ENCODE measurements around the gene WBP2. TPM values are rescaled to one million over a fixed set of nuclear protein-coding genes. Genes with fewer than 3 reads are reported as not detected.

WBP2 gene
- total and polyA plus RNA-seq, 2 of the 13 experiments (the other 11 are each of a cell fraction or from before 2014, with no cell fraction given) = 29.2 to 29.5 TPM

DNA sequence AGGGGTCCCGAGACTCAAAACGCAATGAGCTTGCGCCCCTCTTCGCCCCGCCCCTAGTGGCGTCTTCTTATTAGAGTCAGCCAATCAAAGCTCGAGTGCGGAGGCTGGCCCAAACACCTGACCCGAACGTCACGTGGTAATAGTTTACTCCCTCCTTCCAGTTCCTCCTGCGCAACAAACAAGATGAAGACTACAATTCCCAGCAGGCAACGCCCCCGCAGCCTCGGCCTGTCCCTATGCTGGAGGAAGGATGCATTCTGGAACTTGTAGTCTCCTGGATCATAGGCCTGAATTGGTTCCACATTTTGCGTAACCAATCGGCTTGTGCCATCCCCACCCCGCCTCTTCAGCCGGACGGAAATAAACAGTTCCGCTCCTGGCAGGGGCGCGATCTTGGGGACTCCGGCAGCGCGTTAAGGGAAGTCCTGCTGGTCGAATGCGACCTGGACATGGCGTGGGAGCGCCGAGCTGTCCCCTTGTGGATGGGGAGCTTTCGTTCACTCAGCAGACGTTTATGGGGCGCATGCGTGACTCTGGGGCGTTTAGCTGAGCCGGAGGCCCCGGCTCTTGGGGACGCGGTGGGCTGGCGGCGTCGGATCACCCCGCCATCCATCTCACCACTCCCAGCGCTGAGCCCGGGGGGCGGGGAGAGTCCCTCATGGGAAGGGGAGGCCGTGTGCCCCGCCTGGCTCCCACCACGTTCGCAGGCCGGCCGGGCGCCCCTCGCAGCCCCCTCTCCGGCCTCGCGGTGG lies at the start of gene WBP2 (continued):
- TF ChIP-seq, protein P1, sequence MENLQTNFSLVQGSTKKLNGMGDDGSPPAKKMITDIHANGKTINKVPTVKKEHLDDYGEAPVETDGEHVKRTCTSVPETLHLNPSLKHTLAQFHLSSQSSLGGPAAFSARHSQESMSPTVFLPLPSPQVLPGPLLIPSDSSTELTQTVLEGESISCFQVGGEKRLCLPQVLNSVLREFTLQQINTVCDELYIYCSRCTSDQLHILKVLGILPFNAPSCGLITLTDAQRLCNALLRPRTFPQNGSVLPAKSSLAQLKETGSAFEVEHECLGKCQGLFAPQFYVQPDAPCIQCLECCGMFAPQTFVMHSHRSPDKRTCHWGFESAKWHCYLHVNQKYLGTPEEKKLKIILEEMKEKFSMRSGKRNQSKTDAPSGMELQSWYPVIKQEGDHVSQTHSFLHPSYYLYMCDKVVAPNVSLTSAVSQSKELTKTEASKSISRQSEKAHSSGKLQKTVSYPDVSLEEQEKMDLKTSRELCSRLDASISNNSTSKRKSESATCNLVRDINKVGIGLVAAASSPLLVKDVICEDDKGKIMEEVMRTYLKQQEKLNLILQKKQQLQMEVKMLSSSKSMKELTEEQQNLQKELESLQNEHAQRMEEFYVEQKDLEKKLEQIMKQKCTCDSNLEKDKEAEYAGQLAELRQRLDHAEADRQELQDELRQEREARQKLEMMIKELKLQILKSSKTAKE (CRISPR knock-in tag; IDR thresholded peaks at IDR 0.05; ENCODE audit: borderline replicate concordance) = peak; percentile 67
- peak; percentile 16; the same call in 1 of the 2 replicates for TF ChIP-seq ZFP37 (CRISPR knock-in tag; IDR thresholded peaks at IDR 0.05; ENCODE audit: borderline replicate concordance)
- peak; percentile 92; the same call in 1 of the 2 replicates for TF ChIP-seq AKAP8 (CRISPR knock-in tag; IDR thresholded peaks at IDR 0.05)
- TF ChIP-seq, protein P2, sequence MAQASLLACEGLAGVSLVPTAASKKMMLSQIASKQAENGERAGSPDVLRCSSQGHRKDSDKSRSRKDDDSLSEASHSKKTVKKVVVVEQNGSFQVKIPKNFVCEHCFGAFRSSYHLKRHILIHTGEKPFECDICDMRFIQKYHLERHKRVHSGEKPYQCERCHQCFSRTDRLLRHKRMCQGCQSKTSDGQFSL (CRISPR knock-in tag; IDR thresholded peaks at IDR 0.05) = peak; percentile 84; the same call in 1 of the 2 replicates
- peak; percentile 89 for TF ChIP-seq ZBTB38 (CRISPR knock-in tag; IDR thresholded peaks at IDR 0.05)
- peak; percentile 100 for TF ChIP-seq ZNF143 (CRISPR knock-in tag; IDR thresholded peaks at IDR 0.05)
- peak; percentile 98 for TF ChIP-seq ZNF572 (CRISPR knock-in tag; IDR thresholded peaks at IDR 0.05)
- TF ChIP-seq, protein P3, sequence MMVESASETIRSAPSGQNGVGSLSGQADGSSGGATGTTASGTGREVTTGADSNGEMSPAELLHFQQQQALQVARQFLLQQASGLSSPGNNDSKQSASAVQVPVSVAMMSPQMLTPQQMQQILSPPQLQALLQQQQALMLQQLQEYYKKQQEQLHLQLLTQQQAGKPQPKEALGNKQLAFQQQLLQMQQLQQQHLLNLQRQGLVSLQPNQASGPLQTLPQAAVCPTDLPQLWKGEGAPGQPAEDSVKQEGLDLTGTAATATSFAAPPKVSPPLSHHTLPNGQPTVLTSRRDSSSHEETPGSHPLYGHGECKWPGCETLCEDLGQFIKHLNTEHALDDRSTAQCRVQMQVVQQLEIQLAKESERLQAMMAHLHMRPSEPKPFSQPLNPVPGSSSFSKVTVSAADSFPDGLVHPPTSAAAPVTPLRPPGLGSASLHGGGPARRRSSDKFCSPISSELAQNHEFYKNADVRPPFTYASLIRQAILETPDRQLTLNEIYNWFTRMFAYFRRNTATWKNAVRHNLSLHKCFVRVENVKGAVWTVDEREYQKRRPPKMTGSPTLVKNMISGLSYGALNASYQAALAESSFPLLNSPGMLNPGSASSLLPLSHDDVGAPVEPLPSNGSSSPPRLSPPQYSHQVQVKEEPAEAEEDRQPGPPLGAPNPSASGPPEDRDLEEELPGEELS (CRISPR knock-in tag; IDR thresholded peaks at IDR 0.05) = peak; percentile 81
- no peak for TF ChIP-seq ZNF850 (CRISPR knock-in tag; conservative IDR thresholded peaks at IDR 0.05)
- TF ChIP-seq ARID2 (CRISPR knock-in tag; IDR thresholded peaks at IDR 0.05; ENCODE audit: borderline replicate concordance) = no peak
- no peak for TF ChIP-seq ZNF564 (CRISPR knock-in tag; IDR thresholded peaks at IDR 0.05)
- no peak for TF ChIP-seq JDP2 (CRISPR knock-in tag; IDR thresholded peaks at IDR 0.05; ENCODE audit: borderline replicate concordance)
- peak; percentile 69 for TF ChIP-seq TMF1 (CRISPR knock-in tag; IDR thresholded peaks at IDR 0.05; ENCODE audit: low read depth)
- TF ChIP-seq CHCHD3 (CRISPR knock-in tag; IDR thresholded peaks at IDR 0.05) = no peak; the same call in 1 of the 2 replicates
- TF ChIP-seq ZNF878 (CRISPR knock-in tag; IDR thresholded peaks at IDR 0.05) = no peak
- TF ChIP-seq ZNF879 (CRISPR knock-in tag; IDR thresholded peaks at IDR 0.05) = no peak
- TF ChIP-seq ZNF256 (CRISPR knock-in tag; conservative IDR thresholded peaks at IDR 0.05) = no peak
- no peak for TF ChIP-seq PCBP2 (optimal IDR thresholded peaks at IDR 0.05; ENCODE audit: low read depth, low read length, poor library complexity, severe bottlenecking)
- TF ChIP-seq, protein P4, sequence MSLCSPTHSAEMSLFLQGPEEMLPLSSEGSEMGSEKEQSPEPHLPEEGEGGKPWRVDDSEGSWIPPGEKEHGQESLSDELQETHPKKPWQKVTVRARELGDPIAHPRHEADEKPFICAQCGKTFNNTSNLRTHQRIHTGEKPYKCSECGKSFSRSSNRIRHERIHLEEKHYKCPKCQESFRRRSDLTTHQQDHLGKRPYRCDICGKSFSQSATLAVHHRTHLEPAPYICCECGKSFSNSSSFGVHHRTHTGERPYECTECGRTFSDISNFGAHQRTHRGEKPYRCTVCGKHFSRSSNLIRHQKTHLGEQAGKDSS (CRISPR knock-in tag; IDR thresholded peaks at IDR 0.05; ENCODE audit: borderline replicate concordance, low read depth) = peak; percentile 48; the same call in 1 of the 2 replicates
- peak; percentile 70; the same call in 1 of the 2 replicates for TF ChIP-seq EEA1 (CRISPR knock-in tag; IDR thresholded peaks at IDR 0.05; ENCODE audit: borderline replicate concordance)
- TF ChIP-seq HMGA1 (CRISPR knock-in tag; conservative IDR thresholded peaks at IDR 0.05) = no peak
- peak; percentile 61; the same call in 1 of the 2 replicates for TF ChIP-seq RXRB (CRISPR knock-in tag; IDR thresholded peaks at IDR 0.05; ENCODE audit: borderline replicate concordance)
- peak; percentile 97 for TF ChIP-seq TBP (CRISPR knock-in tag; IDR thresholded peaks at IDR 0.05)
- TF ChIP-seq ZNF547 (CRISPR knock-in tag; IDR thresholded peaks at IDR 0.05) = peak; percentile 91
- peak; percentile 88 for TF ChIP-seq NFYB (CRISPR knock-in tag; IDR thresholded peaks at IDR 0.05)
- TF ChIP-seq NFATC3 (CRISPR knock-in tag; IDR thresholded peaks at IDR 0.05) = no peak

Data from HepG2 (cell line).